HepG2 (cell line): ENCODE measurements around the gene ZFP90. TPM values are rescaled to one million over a fixed set of nuclear protein-coding genes. Genes with fewer than 3 reads are reported as not detected.

ENCODE experiments used
- ATAC-seq: fragments of 200-7000 bp; cut with Tn5 transposase; 3 replicates; pipeline ENCODE4 v1.9.1; 2020; ENCODE audit warnings: mild to moderate bottlenecking, moderate library complexity
- BruUV-seq: library from RNA; stranded (reverse); fragments of 400-500 nt; replicated peaks from 2 replicates; lab custom pipeline; 2021; lab: Mats Ljungman, UMichigan
- CTCF ChIA-PET: fragments of 300-600 bp; formaldehyde crosslinking; extraction: SDS; loops from one replicate; lab custom pipeline; 2021; ENCODE audit warnings: low total read pairs, inconsistent platforms, low intra/inter-chr PET ratio; lab: Yijun Ruan, JAX
- POLR2A ChIA-PET: fragments of 350-600 bp; sonication (Branson Sonifier 250); formaldehyde crosslinking; loops from one replicate; lab custom pipeline; 2020; ENCODE audit warnings: antibody characterized with exemption, inconsistent platforms; lab: Yijun Ruan, JAX
- DNase-seq: peaks from one replicate; pipeline ENCODE4 v3.0.0-alpha.2; 2015; ENCODE audit warnings: low spot score
- FAIRE-seq: peaks from 3 replicates; lab custom pipeline; 2011; peaks lifted over from hg19 to GRCh38; lab: Jason Lieb, UNC
- H2AFZ ChIP-seq: one replicate; pipeline ENCODE4 v1.6.1; 2011; ENCODE audit warnings: low read length, inconsistent platforms
- H3K27ac ChIP-seq: fragments of 300-600 bp; 3 replicates; pipeline ENCODE4 v1.8.0; 2011; ENCODE audit warnings: mixed run types, mild to moderate bottlenecking, mixed read lengths, low read length, inconsistent platforms; ENCODE audit not compliant: insufficient read depth; ENCODE audit errors: extremely low read length
- H3K27me3 ChIP-seq, 2 experiments: fragments of 200-600 bp in 1 of 2; 2 replicates in 1 of 2; 3 replicates in 1 of 2; pipeline versions ENCODE4 v1.6.0 to v1.8.0; 2011; ENCODE audit warnings: low read length in 2 of 2, mild to moderate bottlenecking in 2 of 2, moderate library complexity in 2 of 2, inconsistent platforms in 1 of 2; ENCODE audit not compliant: insufficient read depth in 2 of 2, control insufficient read depth in 1 of 2
- H3K36me3 ChIP-seq, 2 experiments: fragments of 200-600 bp in 1 of 2; replicated peaks in 1 of 2; 2 replicates in 1 of 2; 3 replicates in 1 of 2; pipeline versions ENCODE4 v1.5.1 to v1.8.0; 2011; ENCODE audit warnings: low read length in 2 of 2, inconsistent platforms in 1 of 2; ENCODE audit not compliant: insufficient read depth in 2 of 2, control insufficient read depth in 1 of 2
- H3K4me1 ChIP-seq: 2 replicates; pipeline ENCODE4 v1.5.1; 2012; ENCODE audit warnings: low read length, inconsistent platforms; ENCODE audit not compliant: insufficient read depth
- H3K4me2 ChIP-seq: 2 replicates; pipeline ENCODE4 v1.6.0; 2011; ENCODE audit warnings: low read depth, low read length, inconsistent platforms
- H3K4me3 ChIP-seq, 3 experiments: fragments of 200-600 bp in 1 of 3; sonication (generic), shearing (Covaris generic) in 1 of 3; replicated peaks in 1 of 3; 2 replicates each; pipeline ENCODE4 v1.5.1; 2011 to 2016; ENCODE audit warnings: low read length in 3 of 3, inconsistent platforms in 2 of 3, low read depth in 2 of 3, mild to moderate bottlenecking in 2 of 3, control low read depth in 1 of 3, mixed read lengths in 1 of 3; ENCODE audit not compliant: insufficient read depth in 1 of 3
- H3K79me2 ChIP-seq: one replicate; pipeline ENCODE4 v1.6.1; 2011; ENCODE audit warnings: low read length, inconsistent platforms; ENCODE audit not compliant: insufficient read depth
- H3K9ac ChIP-seq: 2 replicates; pipeline ENCODE4 v1.6.0; 2011; ENCODE audit warnings: mild to moderate bottlenecking, low read depth, low read length, inconsistent platforms; ENCODE audit not compliant: insufficient read depth
- H3K9me3 ChIP-seq: 2 replicates; pipeline ENCODE4 v1.5.1; 2012; ENCODE audit warnings: mild to moderate bottlenecking, low read length
- H4K20me1 ChIP-seq: 2 replicates; pipeline ENCODE4 v1.6.0; 2011; ENCODE audit warnings: inconsistent platforms, mild to moderate bottlenecking, low read length, moderate library complexity; ENCODE audit not compliant: insufficient read depth
- CHD2 ChIP-seq: IDR thresholded peaks from 2 replicates; pipeline ENCODE4 v1.6.1; 2011; ENCODE audit warnings: low read depth, low read length, improper control_type of control experiment
- ELF1 ChIP-seq: sonication (generic); formaldehyde crosslinking; IDR thresholded peaks from 2 replicates; pipeline ENCODE4 v1.4.0; 2020; ENCODE audit warnings: missing genetic modification reagents
- GPN1 ChIP-seq: sonication (generic); formaldehyde crosslinking; IDR thresholded peaks from 2 replicates; pipeline ENCODE4 v1.5.1; 2020; ENCODE audit warnings: missing genetic modification reagents, borderline replicate concordance
- PTBP1 ChIP-seq: fragments of 200-400 bp; formaldehyde crosslinking; IDR thresholded peaks from 2 replicates; pipeline ENCODE4 v1.6.1; 2018; ENCODE audit warnings: low read length, low read depth; ENCODE audit not compliant: poor library complexity, severe bottlenecking
- REST ChIP-seq, 2 experiments: IDR thresholded peaks; 2 replicates each; pipeline ENCODE4 v1.6.1; 2011 to 2012; ENCODE audit warnings: low read length in 2 of 2, borderline replicate concordance in 1 of 2, low read depth in 1 of 2, mild to moderate bottlenecking in 1 of 2, moderate library complexity in 1 of 2
- TARDBP ChIP-seq: sonication (generic); formaldehyde crosslinking; IDR thresholded peaks from 2 replicates; pipeline ENCODE4 v1.8.0; 2022; ENCODE audit warnings: mild to moderate bottlenecking, missing genetic modification reagents
- YEATS4 ChIP-seq: sonication (generic); formaldehyde crosslinking; IDR thresholded peaks from 2 replicates; pipeline ENCODE4 v1.4.0; 2020; ENCODE audit warnings: missing genetic modification reagents, borderline replicate concordance
- ZNF367 ChIP-seq: sonication (generic); formaldehyde crosslinking; IDR thresholded peaks from 2 replicates; pipeline ENCODE4 v1.4.0; 2020; ENCODE audit warnings: missing genetic modification reagents, borderline replicate concordance
- ZNF407 ChIP-seq: sonication (generic); formaldehyde crosslinking; IDR thresholded peaks from one replicate; pipeline ENCODE4 v1.5.1; 2020; ENCODE audit warnings: mild to moderate bottlenecking, missing genetic modification reagents; ENCODE audit errors: not compliant biosample characterization
- ZNF788 ChIP-seq: sonication (generic); formaldehyde crosslinking; IDR thresholded peaks from 2 replicates; pipeline ENCODE4 v1.5.0; 2020; ENCODE audit warnings: mild to moderate bottlenecking, missing genetic modification reagents, borderline replicate concordance
- ZSCAN29 ChIP-seq: sonication (generic); formaldehyde crosslinking; conservative IDR thresholded peaks from 2 replicates; pipeline ENCODE4 v1.4.0; 2020; ENCODE audit warnings: mild to moderate bottlenecking, missing genetic modification reagents
- WGBS: methylation state at CpG from one replicate; pipeline ENCODE4 v1.1.6; 2017; ENCODE audit warnings: low lambda C conversion rate; 5-methylcytosine and 5-hydroxymethylcytosine counted together
- in situ Hi-C: cut with HindIII; loops from 2 replicates; pipeline ENCODE4 v1.10.0; 2017; ENCODE audit warnings: low pct_unique_long_range_greater_than_20kb; ENCODE audit not compliant: extremely low pct_ligation_motif_present
- intact Hi-C: fragments of 100-400 bp; cut with micrococcal nuclease; formaldehyde crosslinking; loops from one replicate; pipeline ENCODE4 v1.10.0; 2022; ENCODE audit not compliant: unreplicated experiment
- polyA plus RNA-seq, 8 experiments: library from polyadenylated mRNA; depleted of rRNA in 3 of 8; stranded (reverse) in 7 of 8; unstranded in 1 of 8; fragments of >200 nt; fragmentation: Illumina TruSeq in 4 of 8; extraction: Trizol in 4 of 8; gene quantifications; 2 replicates each; pipeline versions ENCODE4 v1.2.1 to v1.2.3, GENCODE V29; 2011 to 2016; ENCODE audit warnings: low read depth in 4 of 8, missing spikeins in 1 of 8, mixed read lengths in 1 of 8; ENCODE audit not compliant: insufficient read depth in 1 of 8
- total RNA-seq, 5 experiments: library from RNA; depleted of rRNA; stranded (reverse); fragments of >200 nt; fragmentation: Illumina TruSeq; extraction: Trizol; gene quantifications; 2 replicates each; pipeline ENCODE4 v1.2.3, GENCODE V29; 2016; ENCODE audit warnings: low read depth in 1 of 5

The ZFP90 gene
- total and polyA plus RNA-seq, 2 of the 13 experiments (the other 11 are each of a cell fraction or from before 2014, with no cell fraction given), result 17.6 to 18.9 TPM

- peak overlapping the region; percentile 21 for H3K27ac ChIP-seq
- DNase-seq (peak; percentile 90), FAIRE-seq (peak; percentile 82), ATAC-seq (peak; percentile 74)
- H3K9me3 ChIP-seq, result no peaks in the 10 kb centered on the region
- no peaks in the 10 kb centered on the region for H3K79me2 ChIP-seq
- H3K4me1 ChIP-seq, result peaks cover 50% of the 10 kb centered on the region
- no TSS peak for BruUV-seq
- H3K4me3 ChIP-seq, result peak overlapping the region in 1 of 3 experiments; percentile 27; a peak in 2 of 6 replicates
- no peak overlapping the region; the same call in 1 of the 2 replicates for H3K9ac ChIP-seq
- 61% methylated on average over 11 of the region's 17 CpGs for WGBS
- in situ Hi-C loops (loop anchor here (5.0 kb wide), 1 partner anchor 66 kb away; no protein-coding TSS in a partner anchor), intact Hi-C loops (loop anchor here (10.0 kb wide), 1 partner anchor 609 kb away; the partner anchor contains the start of genes CHTF8 and UTP4)
- ChIA-PET POLR2A (no interaction called here), CTCF (interaction anchor here (0.6 kb wide), 1 partner anchor 625 kb away, joined by 4 read pairs; no protein-coding TSS in a partner anchor)
- no peak overlapping the region for H2AFZ ChIP-seq
- peak overlapping the region; percentile 55; the same call in 1 of the 2 replicates for H3K4me2 ChIP-seq
- no peaks in the 10 kb centered on the region for H3K27me3 ChIP-seq
- no peaks in the 10 kb centered on the region for H4K20me1 ChIP-seq
- no peaks in the 10 kb centered on the region for H3K36me3 ChIP-seq
- TF ChIP-seq GPN1 (CRISPR knock-in tag) (no peak), REST (IDR thresholded peaks at IDR 0.05; ENCODE audit: borderline replicate concordance in 1 of 2, low read depth in 1 of 2, low read length in 2 of 2) (no peak), ZNF367 (CRISPR knock-in tag) (no peak), ELF1 (CRISPR knock-in tag) (no peak), ZNF407 (CRISPR knock-in tag) (peak; percentile 26), ZNF788 (no peak; the same call in 1 of the 2 replicates), TARDBP (no peak), ZSCAN29 (CRISPR knock-in tag) (no peak), YEATS4 (CRISPR knock-in tag) (no peak), PTBP1 (no peak), CHD2 (peak; percentile 36; the same call in 1 of the 2 replicates)
These were observed 12.8 kb upstream of the ZFP90 start for GRCh38 chr16:68526143-68526781.
